H1 (cell line): Measurements from ENCODE around the gene CYBA. TPM values are rescaled to one million over a fixed set of nuclear protein-coding genes. Genes with fewer than 3 reads are reported as not detected.

Source experiments
- CTCF ChIA-PET: fragments of 300-600 bp; sonication (Branson Sonifier 250); formaldehyde crosslinking; loops from one replicate; lab custom pipeline; 2021; ENCODE audit not compliant: partially characterized antibody; lab: Charles Lee
- POLR2A ChIA-PET: fragments of 300-600 bp; sonication (Branson Sonifier 250); formaldehyde crosslinking; loops from one replicate; lab custom pipeline; 2021; ENCODE audit warnings: inconsistent platforms; ENCODE audit not compliant: partially characterized antibody; lab: Charles Lee
- DNase-seq, 2 experiments: peaks; one replicate each; pipeline versions ENCODE4 v3.0.0 to v3.0.0-alpha.2; 2010 to 2022; ENCODE audit warnings: low spot score in 2 of 2, low read depth in 1 of 2, mixed read lengths in 1 of 2
- FAIRE-seq: peaks from 2 replicates; lab custom pipeline; 2011; peaks lifted over from hg19 to GRCh38; lab: Jason Lieb, UNC
- H2AFZ ChIP-seq: 2 replicates; pipeline ENCODE4 v1.8.1; 2012; ENCODE audit warnings: low read length, inconsistent platforms
- H2AK5ac ChIP-seq: 2 replicates; pipeline ENCODE4 v1.6.1; 2013; ENCODE audit warnings: low read depth, low read length
- H2BK120ac ChIP-seq: replicated peaks from 2 replicates; pipeline ENCODE3; 2013; ENCODE audit warnings: low read depth, low read length, inconsistent platforms
- H2BK12ac ChIP-seq: 2 replicates; pipeline ENCODE4 v1.6.1; 2013; ENCODE audit warnings: low read depth, low read length
- H2BK15ac ChIP-seq: 2 replicates; pipeline ENCODE4 v1.6.1; 2013; ENCODE audit warnings: low read length
- H2BK20ac ChIP-seq: 2 replicates; pipeline ENCODE4 v1.6.1; 2013; ENCODE audit warnings: low read length
- H2BK5ac ChIP-seq: 2 replicates; pipeline ENCODE4 v1.6.1; 2013; ENCODE audit warnings: low read depth, low read length
- H3K14ac ChIP-seq: 2 replicates; pipeline ENCODE4 v1.6.1; 2013; ENCODE audit warnings: inconsistent platforms; ENCODE audit not compliant: insufficient read length
- H3K18ac ChIP-seq: 2 replicates; pipeline ENCODE4 v1.6.1; 2013; ENCODE audit warnings: low read length; ENCODE audit errors: extremely low read depth
- H3K23ac ChIP-seq: 2 replicates; pipeline ENCODE4 v1.6.1; 2013; ENCODE audit warnings: inconsistent platforms; ENCODE audit not compliant: insufficient read length
- H3K23me2 ChIP-seq: 2 replicates; pipeline ENCODE4 v1.6.1; 2013; ENCODE audit warnings: low read depth, low read length
- H3K27ac ChIP-seq: 2 replicates; pipeline ENCODE4 v1.6.1; 2011; ENCODE audit warnings: low read depth, low read length, inconsistent platforms
- H3K27me3 ChIP-seq, 4 experiments: replicated peaks in 1 of 4; 1 replicate in 1 of 4; 2 replicates in 3 of 4; pipeline versions ENCODE4 v1.6.1 to v1.8.1; 2011 to 2013; ENCODE audit warnings: low read length in 3 of 4, mild to moderate bottlenecking in 3 of 4, inconsistent platforms in 2 of 4, mixed read lengths in 2 of 4, moderate library complexity in 1 of 4; ENCODE audit not compliant: control insufficient read depth in 3 of 4, insufficient read depth in 3 of 4; ENCODE audit errors: extremely low read depth in 1 of 4
- H3K36me3 ChIP-seq, 4 experiments: 2 replicates each; pipeline versions ENCODE4 v1.6.1 to v1.8.1; 2011 to 2013; ENCODE audit warnings: mild to moderate bottlenecking in 4 of 4, low read length in 3 of 4, moderate library complexity in 2 of 4, control low read depth in 1 of 4, inconsistent platforms in 1 of 4; ENCODE audit not compliant: insufficient read depth in 4 of 4, control insufficient read depth in 2 of 4
- H3K4ac ChIP-seq: replicated peaks from 2 replicates; pipeline ENCODE3; 2013; ENCODE audit warnings: low read length, low read depth, mixed read lengths, inconsistent platforms; ENCODE audit not compliant: insufficient read length
- H3K4me1 ChIP-seq, 4 experiments: replicated peaks in 1 of 4; 1 replicate in 1 of 4; 2 replicates in 3 of 4; pipeline versions ENCODE4 v1.6.1 to v1.8.1; 2011 to 2013; ENCODE audit warnings: low read length in 3 of 4, inconsistent platforms in 2 of 4, mixed read lengths in 1 of 4; ENCODE audit not compliant: insufficient read depth in 4 of 4, control insufficient read depth in 3 of 4
- H3K4me2 ChIP-seq, 2 experiments: 2 replicates each; pipeline versions ENCODE4 v1.6.1 to v1.8.1; 2011 to 2013; ENCODE audit warnings: low read depth in 2 of 2, low read length in 2 of 2, control low read depth in 1 of 2, inconsistent platforms in 1 of 2, mild to moderate bottlenecking in 1 of 2; ENCODE audit not compliant: insufficient read depth in 1 of 2
- H3K4me3 ChIP-seq, 4 experiments: fragments of 200-600, 300-600 bp in 1 of 4; sonication (generic), shearing (Covaris generic), sonication (Bioruptor Twin) in 1 of 4; 2 replicates each; pipeline versions ENCODE4 v1.5.1 to v1.8.1; 2011 to 2016; ENCODE audit warnings: low read length in 4 of 4, low read depth in 3 of 4, control low read depth in 2 of 4, inconsistent platforms in 2 of 4, mild to moderate bottlenecking in 2 of 4, mixed read lengths in 1 of 4, moderate library complexity in 1 of 4; ENCODE audit not compliant: insufficient read depth in 2 of 4; ENCODE audit errors: extremely low read depth in 1 of 4
- H3K56ac ChIP-seq: replicated peaks from 2 replicates; pipeline ENCODE3; 2013; ENCODE audit warnings: low read depth, mild to moderate bottlenecking, mixed read lengths, low read length, inconsistent platforms; ENCODE audit not compliant: insufficient read length
- H3K79me1 ChIP-seq: 2 replicates; pipeline ENCODE4 v1.6.1; 2013; ENCODE audit warnings: low read depth, low read length, control low read depth
- H3K79me2 ChIP-seq, 2 experiments: 2 replicates each; pipeline versions ENCODE4 v1.6.1 to v1.8.1; 2012 to 2013; ENCODE audit warnings: low read length in 2 of 2, mild to moderate bottlenecking in 2 of 2, inconsistent platforms in 1 of 2; ENCODE audit not compliant: insufficient read depth in 2 of 2, control insufficient read depth in 1 of 2
- H3K9ac ChIP-seq, 4 experiments: replicated peaks in 1 of 4; 1 replicate in 1 of 4; 2 replicates in 3 of 4; pipeline versions ENCODE4 v1.6.1 to v1.8.1; 2011 to 2013; ENCODE audit warnings: low read depth in 3 of 4, low read length in 3 of 4, control low read depth in 2 of 4, mild to moderate bottlenecking in 2 of 4, moderate library complexity in 2 of 4, inconsistent platforms in 1 of 4; ENCODE audit errors: extremely low read depth in 1 of 4
- H3K9me3 ChIP-seq, 2 experiments: 2 replicates each; pipeline versions ENCODE4 v1.6.1 to v1.8.1; 2012 to 2013; ENCODE audit warnings: mild to moderate bottlenecking in 2 of 2, moderate library complexity in 2 of 2, control low read depth in 1 of 2, inconsistent platforms in 1 of 2, low read depth in 1 of 2, low read length in 1 of 2, mixed read lengths in 1 of 2; ENCODE audit not compliant: insufficient read depth in 2 of 2
- H4K20me1 ChIP-seq, 2 experiments: replicated peaks in 1 of 2; 2 replicates each; pipeline versions ENCODE3 to v1.8.1; 2011 to 2013; ENCODE audit warnings: inconsistent platforms in 2 of 2, low read length in 2 of 2, mild to moderate bottlenecking in 1 of 2; ENCODE audit not compliant: insufficient read depth in 2 of 2, control insufficient read depth in 1 of 2
- H4K5ac ChIP-seq: 2 replicates; pipeline ENCODE4 v1.6.1; 2013; ENCODE audit warnings: low read length, low read depth, mixed read lengths, inconsistent platforms; ENCODE audit not compliant: insufficient read length
- H4K8ac ChIP-seq: 2 replicates; pipeline ENCODE4 v1.8.0; 2013; ENCODE audit warnings: mild to moderate bottlenecking, moderate library complexity, low read length, inconsistent platforms; ENCODE audit not compliant: insufficient read depth; ENCODE audit errors: extremely low read depth
- H4K91ac ChIP-seq: replicated peaks from 2 replicates; pipeline ENCODE3; 2013; ENCODE audit warnings: low read length, mixed read lengths, inconsistent platforms; ENCODE audit not compliant: insufficient read length
- ASH2L ChIP-seq: fragments of 200-600, 300-600 bp; sonication (generic); IDR thresholded peaks from one replicate; pipeline ENCODE4 v1.7.1; 2017; ENCODE audit warnings: low read length
- ATF3 ChIP-seq: IDR thresholded peaks from 2 replicates; pipeline ENCODE4 v1.6.1; 2011; ENCODE audit warnings: low read depth, mild to moderate bottlenecking, low read length; ENCODE audit not compliant: insufficient read depth
- CEBPB ChIP-seq: IDR thresholded peaks from 2 replicates; pipeline ENCODE4 v1.6.1; 2012; ENCODE audit warnings: low read depth, low read length
- JUN ChIP-seq: IDR thresholded peaks from 2 replicates; pipeline ENCODE4 v1.6.1; 2011; ENCODE audit warnings: low read depth, mild to moderate bottlenecking, improper control_type of control experiment, low read length
- KDM4A ChIP-seq: IDR thresholded peaks from one replicate; pipeline ENCODE4 v1.7.1; 2012; ENCODE audit warnings: low read depth, mild to moderate bottlenecking, moderate library complexity, low read length, inconsistent platforms; ENCODE audit not compliant: severe bottlenecking
- POLR2AphosphoS5 ChIP-seq: IDR thresholded peaks from 2 replicates; pipeline ENCODE4 v1.6.1; 2011; ENCODE audit warnings: low read depth, low read length
- SIN3A ChIP-seq, 2 experiments: IDR thresholded peaks in 1 of 2; conservative IDR thresholded peaks in 1 of 2; 2 replicates each; pipeline ENCODE4 v1.6.1; 2011 to 2012; ENCODE audit warnings: low read length in 2 of 2, improper control_type of control experiment in 1 of 2, low read depth in 1 of 2, mild to moderate bottlenecking in 1 of 2
- SP4 ChIP-seq: IDR thresholded peaks from 2 replicates; pipeline ENCODE4 v1.6.1; 2012; ENCODE audit warnings: low read length, inconsistent platforms
- SRF ChIP-seq: IDR thresholded peaks from 2 replicates; pipeline ENCODE4 v1.6.1; 2011; ENCODE audit warnings: mild to moderate bottlenecking, low read depth, low read length, moderate library complexity
- WGBS, 2 experiments: shearing (Covaris generic) in 1 of 2; methylation state at CpG; one replicate each; pipeline versions ENCODE4 v1.1.6 to v1.1.7; 2013 to 2015; ENCODE audit warnings: low lambda C conversion rate in 2 of 2, mixed read lengths in 2 of 2, inconsistent platforms in 1 of 2, low coverage in 1 of 2, missing lambda C conversion rate in 1 of 2; ENCODE audit not compliant: insufficient replicate concordance in 2 of 2, insufficient coverage in 1 of 2, insufficient read length in 1 of 2; ENCODE audit errors: extremely low coverage in 1 of 2, missing lambda C conversion rate in 1 of 2; 5-methylcytosine and 5-hydroxymethylcytosine counted together
- polyA plus RNA-seq, 7 experiments: library from polyadenylated mRNA; depleted of rRNA in 3 of 7; stranded (reverse) in 5 of 7; unstranded in 2 of 7; fragments of >200 nt in 5 of 7; fragments of 200-250 nt in 2 of 7; gene quantifications; 1 replicate in 5 of 7; 2 replicates in 1 of 7; 4 replicates in 1 of 7; pipeline versions ENCODE4 v1.2.1 to v1.2.3, GENCODE V29; 2011 to 2013; ENCODE audit warnings: missing spikeins in 2 of 7, mixed read lengths in 2 of 7
- total RNA-seq: library from RNA; stranded (reverse); fragmentation: NEBNext Ultra II Directional; extraction: Animal tissue kit (Norgen Biotek cat#: 25700); gene quantifications from 2 replicates; pipeline ENCODE4 v1.2.1, GENCODE V29; 2021

Gene CYBA
- total and polyA plus RNA-seq, 2 of the 8 experiments (the other 6 are each of a cell fraction or from before 2014, with no cell fraction given): 136 to 254 TPM

- Histone ChIP-seq H3K9me3 (no peaks in the 10 kb centered on the region), H3K4me1 (peaks cover 0 to 8% (median 6%) of the 10 kb centered on the region in 4 experiments; a peak in 5 of 7 replicates), H3K56ac (no peak overlapping the region), H3K27ac (no peak overlapping the region; the same call in 1 of the 2 replicates), H3K4ac (no peak overlapping the region), H3K4me2 (no peak overlapping the region), H2BK20ac (no peak overlapping the region), H3K4me3 (no peak overlapping the region), H2BK120ac (no peak overlapping the region), H2BK15ac (no peak overlapping the region), H2AFZ (no peak overlapping the region), H3K18ac (no peak overlapping the region), H3K79me1 (peaks cover 6% of the 10 kb centered on the region), H4K20me1 (peaks cover 2 to 33% of the 10 kb centered on the region in 2 experiments), H2AK5ac (no peak overlapping the region), H3K27me3 (no peaks in the 10 kb centered on the region), H2BK5ac (no peak overlapping the region), H3K9ac (no peak overlapping the region), H3K23ac (no peak overlapping the region), H3K23me2 (peaks cover 10% of the 10 kb centered on the region; the same call in 1 of the 2 replicates), H3K14ac (no peak overlapping the region), H4K8ac (no peak overlapping the region), H4K91ac (no peak overlapping the region), H3K79me2 (peaks cover 0 to 7% of the 10 kb centered on the region in 2 experiments; a peak in 2 of 4 replicates), H3K36me3 (peaks cover 3 to 29% (median 4%) of the 10 kb centered on the region in 4 experiments; a peak in 7 of 8 replicates), H2BK12ac (no peak overlapping the region), H4K5ac (no peak overlapping the region)
- no peak for FAIRE-seq
- CTCF ChIA-PET: interaction anchor here (1.2 to 1.9 kb wide), 3 partner anchors 21 to 68 kb away, joined by 3 to 4 read pairs (median 4); no protein-coding TSS in a partner anchor
- POLR2A ChIA-PET: interaction anchor here (0.6 to 2.0 kb wide), 2 partner anchors 8 to 1317 kb away, joined by 3 to 4 read pairs; partner anchors contain the start of gene MVD
- TF ChIP-seq ATF3 (no peak), POLR2AphosphoS5 (no peak), SP4 (no peak), ASH2L (no peak), SIN3A (conservative IDR thresholded peaks at IDR 0.05 in 1 of 2, IDR thresholded peaks at IDR 0.05 in 1 of 2; ENCODE audit: low read depth in 1 of 2, low read length in 2 of 2) (no peak), JUN (no peak), CEBPB (no peak), KDM4A (no peak), SRF (no peak)
- no peak for DNase-seq
- WGBS, 2 experiments: 92% methylated on average over 28 of the region's 28 CpGs; no CpG with 5 or more reads in 1 of the 2 experiments
Observed at GRCh38 chr16:88654363-88655052, 3.7 kb upstream of the CYBA start.
